Measurements from ENCODE around the gene SIPA1L3. TPM values are rescaled to one million over a fixed set of nuclear protein-coding genes. Genes with fewer than 3 reads are reported as not detected.
A peak's percentile ranks its signal among the peaks of the same experiment; 100 is the strongest.

Gene SIPA1L3
- total RNA-seq, 2 donors from 2014 or later: 42.8 to 48.2 TPM

DNA sequence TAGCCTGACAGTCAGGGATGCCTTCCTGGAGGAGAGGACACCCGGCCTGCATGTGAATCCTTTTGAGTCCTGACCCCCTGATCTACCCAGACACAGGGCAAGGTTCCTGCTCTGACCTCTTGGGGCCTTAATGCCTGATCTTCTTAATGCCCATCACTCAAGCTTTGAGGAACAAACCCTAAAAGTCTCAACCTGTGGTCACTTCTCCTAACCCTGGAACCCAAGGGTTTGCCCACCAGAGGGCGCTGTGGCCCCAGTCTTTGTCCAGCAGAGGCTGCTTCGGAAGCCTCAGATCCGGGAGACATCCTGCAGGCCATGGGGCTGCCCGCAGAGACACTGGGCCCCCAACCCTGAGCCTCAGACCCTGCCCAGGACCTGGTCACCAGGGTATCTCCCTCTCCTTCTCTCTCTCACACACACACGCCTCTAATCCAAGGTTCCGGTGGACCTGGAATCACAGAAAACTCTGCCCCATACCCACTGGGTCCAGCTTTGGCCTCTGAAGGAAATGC, 326.8 kb downstream of the SIPA1L3 start:
- Histone ChIP-seq H3K36me3 (ENCODE audit: control insufficient read depth, insufficient read depth, low read length) (no peaks in the 10 kb centered on the region), H3K27ac (ENCODE audit: low read depth, low read length) (no peak overlapping the region), H3K4me1 (ENCODE audit: control insufficient read depth, insufficient read depth, low read length) (no peaks in the 10 kb centered on the region), H3K9me3 (ENCODE audit: control insufficient read depth, low read length) (no peaks in the 10 kb centered on the region), H3K4me3 (ENCODE audit: low read length) (no peak overlapping the region), H3K27me3 (ENCODE audit: control insufficient read depth, insufficient read depth, low read length, poor library complexity, severe bottlenecking) (peaks cover 24% of the 10 kb centered on the region), H3K9ac (ENCODE audit: extremely low read depth, low read length, poor library complexity, severe bottlenecking) (no peak overlapping the region)
- Mint-ChIP-seq H3K36me3 (ENCODE audit: low read depth) (no peaks in the 10 kb centered on the region), H3K4me3 (no peak overlapping the region), H3K9me3 (no peaks in the 10 kb centered on the region), H3K27me3 (ENCODE audit: insufficient read depth) (peaks cover 44% of the 10 kb centered on the region), H3K4me1 (no peaks in the 10 kb centered on the region), H3K27ac (no peak overlapping the region)
- TF ChIP-seq, protein P1, sequence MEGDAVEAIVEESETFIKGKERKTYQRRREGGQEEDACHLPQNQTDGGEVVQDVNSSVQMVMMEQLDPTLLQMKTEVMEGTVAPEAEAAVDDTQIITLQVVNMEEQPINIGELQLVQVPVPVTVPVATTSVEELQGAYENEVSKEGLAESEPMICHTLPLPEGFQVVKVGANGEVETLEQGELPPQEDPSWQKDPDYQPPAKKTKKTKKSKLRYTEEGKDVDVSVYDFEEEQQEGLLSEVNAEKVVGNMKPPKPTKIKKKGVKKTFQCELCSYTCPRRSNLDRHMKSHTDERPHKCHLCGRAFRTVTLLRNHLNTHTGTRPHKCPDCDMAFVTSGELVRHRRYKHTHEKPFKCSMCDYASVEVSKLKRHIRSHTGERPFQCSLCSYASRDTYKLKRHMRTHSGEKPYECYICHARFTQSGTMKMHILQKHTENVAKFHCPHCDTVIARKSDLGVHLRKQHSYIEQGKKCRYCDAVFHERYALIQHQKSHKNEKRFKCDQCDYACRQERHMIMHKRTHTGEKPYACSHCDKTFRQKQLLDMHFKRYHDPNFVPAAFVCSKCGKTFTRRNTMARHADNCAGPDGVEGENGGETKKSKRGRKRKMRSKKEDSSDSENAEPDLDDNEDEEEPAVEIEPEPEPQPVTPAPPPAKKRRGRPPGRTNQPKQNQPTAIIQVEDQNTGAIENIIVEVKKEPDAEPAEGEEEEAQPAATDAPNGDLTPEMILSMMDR (conservative IDR thresholded peaks at IDR 0.05): peak; percentile 94
- WGBS, 2 experiments (ENCODE audit: insufficient coverage in 1 of 2, insufficient read length in 1 of 2): 23 to 59% methylated on average over 3 to 7 of the region's 7 CpGs
- peak; percentile 96 for DNase-seq

DNA sequence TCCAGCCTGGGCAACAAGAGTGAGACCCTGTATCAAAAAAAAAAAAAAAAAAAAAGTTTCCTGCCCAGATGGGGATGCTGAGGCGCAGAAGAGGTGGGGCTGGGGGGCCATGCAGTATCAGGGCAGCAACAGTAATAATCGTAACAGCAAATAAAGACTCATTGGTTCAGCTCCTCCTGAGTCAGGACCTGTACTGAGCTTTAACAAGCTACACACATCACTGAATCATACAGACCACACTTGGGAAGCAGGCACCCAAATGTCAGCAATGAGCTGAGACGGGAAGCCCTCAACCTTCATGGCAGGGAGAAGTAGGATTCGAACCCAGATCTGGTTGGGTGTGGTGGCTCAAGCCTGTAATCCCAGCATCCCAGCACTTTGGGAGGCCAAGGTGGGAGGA, 327.6 kb downstream of the SIPA1L3 start:
- Histone ChIP-seq H3K4me1 (ENCODE audit: control insufficient read depth, insufficient read depth, low read length) (no peaks in the 10 kb centered on the region), H3K9me3 (ENCODE audit: control insufficient read depth, low read length) (no peaks in the 10 kb centered on the region), H3K27ac (ENCODE audit: low read depth, low read length) (no peak overlapping the region), H3K4me3 (ENCODE audit: low read length) (no peak overlapping the region), H3K9ac (ENCODE audit: extremely low read depth, low read length, poor library complexity, severe bottlenecking) (no peak overlapping the region), H3K27me3 (ENCODE audit: control insufficient read depth, insufficient read depth, low read length, poor library complexity, severe bottlenecking) (peaks cover 19% of the 10 kb centered on the region), H3K36me3 (ENCODE audit: control insufficient read depth, insufficient read depth, low read length) (no peaks in the 10 kb centered on the region)
- DNase-seq: no peak
- WGBS, 2 experiments (ENCODE audit: insufficient coverage in 1 of 2, insufficient read length in 1 of 2): 89 to 100% methylated on average over 2 to 4 of the region's 4 CpGs
- H3K27me3 Mint-ChIP-seq (ENCODE audit: insufficient read depth): peaks cover 41% of the 10 kb centered on the region
- H3K9me3 Mint-ChIP-seq: no peaks in the 10 kb centered on the region
- no peaks in the 10 kb centered on the region for H3K36me3 Mint-ChIP-seq (ENCODE audit: low read depth)
- TF ChIP-seq, protein P1 (conservative IDR thresholded peaks at IDR 0.05): no peak
- H3K27ac Mint-ChIP-seq: no peak overlapping the region
- H3K4me1 Mint-ChIP-seq: no peaks in the 10 kb centered on the region
- no peak overlapping the region for H3K4me3 Mint-ChIP-seq

DNA sequence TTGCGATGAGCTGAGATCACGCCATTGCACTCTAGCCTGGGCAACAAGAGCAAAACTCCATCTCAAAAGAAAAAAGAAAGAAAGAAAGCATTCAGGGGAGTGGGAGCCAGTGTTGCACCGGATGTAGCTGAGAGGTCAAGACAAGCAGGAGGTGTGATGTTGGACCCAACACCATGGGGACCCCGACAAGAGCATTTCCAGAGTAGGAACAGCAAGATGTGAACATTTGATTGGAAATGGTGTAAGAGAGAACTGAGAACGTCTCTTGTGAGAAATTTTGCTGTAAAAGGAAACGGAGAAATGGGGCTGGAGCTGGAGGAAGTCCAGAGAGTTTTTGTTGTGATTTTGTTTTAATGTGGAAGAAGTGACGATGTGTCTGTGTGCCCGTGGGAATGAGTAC, 332.8 kb downstream of the SIPA1L3 start:
- DNase-seq: no peak
- peaks cover 26% of the 10 kb centered on the region for H3K27me3 Mint-ChIP-seq (ENCODE audit: insufficient read depth)
- no peaks in the 10 kb centered on the region for H3K36me3 Mint-ChIP-seq (ENCODE audit: low read depth)
- no peak overlapping the region for H3K4me3 ChIP-seq (ENCODE audit: low read length)
- H3K9me3 ChIP-seq (ENCODE audit: control insufficient read depth, low read length): no peaks in the 10 kb centered on the region
- H3K9ac ChIP-seq (ENCODE audit: extremely low read depth, low read length, poor library complexity, severe bottlenecking): no peak overlapping the region
- H3K27ac ChIP-seq (ENCODE audit: low read depth, low read length): no peak overlapping the region
- H3K36me3 ChIP-seq (ENCODE audit: control insufficient read depth, insufficient read depth, low read length): no peaks in the 10 kb centered on the region
- no peaks in the 10 kb centered on the region for H3K9me3 Mint-ChIP-seq
- H3K4me1 ChIP-seq (ENCODE audit: control insufficient read depth, insufficient read depth, low read length): no peaks in the 10 kb centered on the region
- no peak overlapping the region for H3K4me3 Mint-ChIP-seq
- TF ChIP-seq, protein P1 (conservative IDR thresholded peaks at IDR 0.05): no peak
- no peaks in the 10 kb centered on the region for H3K27me3 ChIP-seq (ENCODE audit: control insufficient read depth, insufficient read depth, low read length, poor library complexity, severe bottlenecking)
- WGBS, 2 experiments (ENCODE audit: insufficient coverage in 1 of 2, insufficient read length in 1 of 2): 86 to 89% methylated on average over 8 of the region's 8 CpGs
- H3K27ac Mint-ChIP-seq: no peak overlapping the region
- peaks cover 1% of the 10 kb centered on the region for H3K4me1 Mint-ChIP-seq
